K562 (cell line): ENCODE results near the gene XRCC3. TPM values are rescaled to one million over a fixed set of nuclear protein-coding genes. Genes with fewer than 3 reads are reported as not detected.

Experiments
- BCL6 ChIP-seq: fragments of 250-450 bp; sonication (Bioruptor Pico); IDR thresholded peaks from 2 replicates; pipeline ENCODE4 v1.4.0; 2020
- E2F8 ChIP-seq: fragments of 450-650 bp; IDR thresholded peaks from 2 replicates; pipeline ENCODE4 v1.7.1; 2018; ENCODE audit warnings: mild to moderate bottlenecking, low read depth; ENCODE audit not compliant: partially characterized antibody
- JUND ChIP-seq, 2 experiments: IDR thresholded peaks; 2 replicates in 1 of 2; 3 replicates in 1 of 2; pipeline ENCODE4 v1.6.1; 2011; ENCODE audit warnings: borderline replicate concordance in 2 of 2, low read depth in 2 of 2, low read length in 2 of 2, improper control_type of control experiment in 1 of 2, missing biosample characterization in 1 of 2, missing genetic modification characterization in 1 of 2, missing genetic modification reagents in 1 of 2
- NCOA4 ChIP-seq: fragments of 450-650 bp; IDR thresholded peaks from 2 replicates; pipeline ENCODE4 v1.6.1; 2018; ENCODE audit warnings: mild to moderate bottlenecking; ENCODE audit not compliant: partially characterized antibody
- TFAM ChIP-seq: fragments of 250-450 bp; sonication (Bioruptor Pico); conservative IDR thresholded peaks from 2 replicates; pipeline ENCODE4 v1.5.0; 2021; ENCODE audit warnings: mild to moderate bottlenecking, moderate library complexity
- THRAP3 ChIP-seq: fragments of 450-650 bp; IDR thresholded peaks from 2 replicates; pipeline ENCODE4 v1.6.1; 2016; ENCODE audit warnings: mild to moderate bottlenecking, inconsistent platforms, borderline replicate concordance
- WHSC1 ChIP-seq: IDR thresholded peaks from one replicate; pipeline ENCODE4 v1.6.1; 2012; ENCODE audit warnings: low read length, control low read depth, inconsistent platforms
- ZBTB8A ChIP-seq: fragments of 450-650 bp; IDR thresholded peaks from 2 replicates; pipeline ENCODE4 v1.6.1; 2018; ENCODE audit warnings: mild to moderate bottlenecking, moderate library complexity; ENCODE audit not compliant: partially characterized antibody
- ZNF274 ChIP-seq: IDR thresholded peaks from 2 replicates; pipeline ENCODE4 v1.6.1; 2011; ENCODE audit warnings: low read depth, mild to moderate bottlenecking, low read length, moderate library complexity, borderline replicate concordance
- polyA plus RNA-seq, 8 experiments: library from polyadenylated mRNA; depleted of rRNA in 4 of 8; stranded (reverse) in 5 of 8; unstranded in 3 of 8; fragments of >200 nt; fragmentation: Nextera tagmentation in 2 of 8; fragmentation: Illumina TruSeq in 1 of 8; extraction: Ambion mirVana in 2 of 8; extraction: Trizol in 1 of 8; gene quantifications; 2 replicates each; pipeline versions ENCODE4 v1.2.1 to v1.2.3, GENCODE V29; 2011 to 2014; ENCODE audit warnings: inconsistent platforms in 1 of 8, missing spikeins in 1 of 8
- total RNA-seq, 7 experiments: library from RNA; depleted of rRNA in 6 of 7; stranded (reverse); fragments of >200 nt in 6 of 7; fragmentation: Illumina TruSeq in 2 of 7; extraction: Trizol in 2 of 7; gene quantifications; 2 replicates each; pipeline versions ENCODE4 v1.2.1 to v1.2.3, GENCODE V29; 2011 to 2021; ENCODE audit warnings: low replicate concordance in 1 of 7

XRCC3 gene
- total and polyA plus RNA-seq, 9 of the 15 experiments (the other 6 are each of a cell fraction or from before 2014, with no cell fraction given), result 0.34 to 59.3 (median 30.3) TPM

- TF ChIP-seq WHSC1 (no peak), THRAP3 (no peak), BCL6 (CRISPR knock-in tag) (no peak), JUND (IDR thresholded peaks at IDR 0.05; ENCODE audit: borderline replicate concordance, low read depth, low read length) (no peak), JUND (tag; IDR thresholded peaks at IDR 0.05; ENCODE audit: borderline replicate concordance, low read depth, low read length) (no peak), E2F8 (no peak), TFAM (CRISPR knock-in tag) (no peak), ZNF274 (no peak), NCOA4 (no peak), ZBTB8A (no peak)
These were observed 26.8 kb downstream of the XRCC3 start (continued) for GRCh38 chr14:103688441-103688840.
